ENCODE results near the gene KIAA0586. TPM values are rescaled to one million over a fixed set of nuclear protein-coding genes. Genes with fewer than 3 reads are reported as not detected.
A peak's percentile ranks its signal among the peaks of the same experiment; 100 is the strongest.
"Not testable (repeated sequence)": the region's sequence is repeated elsewhere in the genome, so short reads cannot be mapped to it uniquely, and the experiment has no call there.

KIAA0586 gene
- total and polyA plus RNA-seq, 2 experiments from 2014 or later = 8.3 to 18.9 TPM

DNA sequence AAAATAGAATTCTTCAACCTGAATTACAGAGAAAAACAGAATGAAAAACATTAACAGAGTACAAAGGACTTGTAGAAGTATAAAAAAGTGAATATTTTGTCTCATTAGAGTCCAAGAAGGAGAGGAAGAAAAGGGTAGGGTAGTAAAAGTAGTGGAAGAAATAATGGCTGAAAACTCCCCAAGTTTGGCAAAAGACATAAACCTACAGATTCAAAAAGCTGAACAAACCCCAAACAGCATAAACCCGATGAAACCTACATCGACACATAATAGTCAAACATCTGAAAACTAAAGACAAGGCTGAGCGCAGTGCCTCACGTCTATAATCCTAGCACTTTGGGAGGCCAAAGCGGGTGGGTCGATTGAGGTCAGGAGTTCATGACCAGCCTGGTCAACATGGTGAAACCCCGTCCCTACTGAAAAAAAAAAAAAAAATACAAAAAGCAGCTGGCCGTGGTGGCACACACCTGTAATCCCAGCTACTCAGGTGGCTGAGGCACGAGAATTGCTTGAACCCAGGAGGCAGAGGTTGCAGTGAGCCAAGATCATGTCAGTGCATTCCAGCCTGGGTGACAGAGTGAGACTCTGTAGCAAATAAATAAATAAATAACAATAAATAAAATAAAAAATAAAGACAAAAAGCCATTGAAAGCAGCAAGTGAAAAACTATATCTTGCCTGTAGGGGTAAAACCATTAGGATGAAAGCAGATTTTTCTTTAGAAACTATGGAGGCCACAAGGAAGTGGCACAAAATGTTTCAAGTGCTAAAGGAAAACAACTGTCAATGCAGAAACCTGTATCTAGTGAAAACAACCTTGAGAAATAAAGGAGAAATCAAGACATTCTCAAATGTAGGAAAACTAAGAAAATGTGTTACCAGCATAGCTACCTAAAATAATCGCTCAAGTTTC, 11.6 kb upstream of the KIAA0586 start:
- TF ChIP-seq, protein P1, sequence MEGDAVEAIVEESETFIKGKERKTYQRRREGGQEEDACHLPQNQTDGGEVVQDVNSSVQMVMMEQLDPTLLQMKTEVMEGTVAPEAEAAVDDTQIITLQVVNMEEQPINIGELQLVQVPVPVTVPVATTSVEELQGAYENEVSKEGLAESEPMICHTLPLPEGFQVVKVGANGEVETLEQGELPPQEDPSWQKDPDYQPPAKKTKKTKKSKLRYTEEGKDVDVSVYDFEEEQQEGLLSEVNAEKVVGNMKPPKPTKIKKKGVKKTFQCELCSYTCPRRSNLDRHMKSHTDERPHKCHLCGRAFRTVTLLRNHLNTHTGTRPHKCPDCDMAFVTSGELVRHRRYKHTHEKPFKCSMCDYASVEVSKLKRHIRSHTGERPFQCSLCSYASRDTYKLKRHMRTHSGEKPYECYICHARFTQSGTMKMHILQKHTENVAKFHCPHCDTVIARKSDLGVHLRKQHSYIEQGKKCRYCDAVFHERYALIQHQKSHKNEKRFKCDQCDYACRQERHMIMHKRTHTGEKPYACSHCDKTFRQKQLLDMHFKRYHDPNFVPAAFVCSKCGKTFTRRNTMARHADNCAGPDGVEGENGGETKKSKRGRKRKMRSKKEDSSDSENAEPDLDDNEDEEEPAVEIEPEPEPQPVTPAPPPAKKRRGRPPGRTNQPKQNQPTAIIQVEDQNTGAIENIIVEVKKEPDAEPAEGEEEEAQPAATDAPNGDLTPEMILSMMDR (IDR thresholded peaks at IDR 0.05; ENCODE audit: low read depth, low read length) = no peak
- Histone ChIP-seq H3K36me3 (peaks cover 17% of the 10 kb centered on the region), H3K27me3 (no peaks in the 10 kb centered on the region), H3K4me1 (ENCODE audit: low read depth) (peaks cover 3% of the 10 kb centered on the region), H3K9me3 (ENCODE audit: low read depth) (no peaks in the 10 kb centered on the region), H3K4me3 (no peak overlapping the region), H3K27ac (no peak overlapping the region)
- no peak for DNase-seq (ENCODE audit: low read depth in 1 of 2, low spot score in 1 of 2)

GRCh38 chr14:58416934-58417333, 10.6 kb upstream of the KIAA0586 start:
- not testable (repeated sequence) for H3K36me3 ChIP-seq; H3K4me1 ChIP-seq (ENCODE audit: low read depth); DNase-seq (ENCODE audit: low read depth in 1 of 2, low spot score in 1 of 2); H3K27me3 ChIP-seq; H3K4me3 ChIP-seq; H3K27ac ChIP-seq; H3K9me3 ChIP-seq (ENCODE audit: low read depth)

DNA sequence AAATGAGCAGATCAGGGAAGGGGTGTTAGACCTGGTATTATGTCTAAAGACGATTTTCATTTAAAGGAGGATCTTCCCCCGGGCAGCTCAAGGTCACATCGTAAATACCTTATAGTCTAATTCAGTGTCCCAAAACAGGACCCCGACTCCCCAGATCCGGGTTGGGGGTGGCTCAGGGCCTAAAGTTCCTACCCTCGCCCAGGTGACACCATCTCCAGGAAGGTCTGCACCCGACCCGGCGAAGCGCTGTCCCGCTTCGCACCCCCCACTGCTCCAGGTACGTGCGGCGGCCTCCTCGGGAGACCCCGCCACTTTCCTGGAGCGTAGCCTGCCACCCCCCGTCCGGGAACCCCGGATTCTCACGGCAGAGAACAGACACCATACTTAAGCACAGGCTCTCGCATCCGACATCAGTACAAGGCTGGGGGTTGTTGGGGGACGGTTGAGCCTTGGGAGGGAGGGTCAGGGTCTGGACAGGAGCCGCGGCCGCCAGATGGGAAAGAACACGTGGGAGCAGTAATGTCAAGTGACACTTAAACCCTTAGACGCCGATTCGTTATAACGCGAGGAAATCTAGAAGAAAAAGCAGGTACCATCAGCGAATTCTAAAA, 744 bp upstream of the KIAA0586 start:
- Histone ChIP-seq H3K27me3 (no peaks in the 10 kb centered on the region), H3K27ac (peak overlapping the region; percentile 93), H3K36me3 (peaks cover 12% of the 10 kb centered on the region), H3K9me3 (ENCODE audit: low read depth) (no peaks in the 10 kb centered on the region), H3K4me1 (ENCODE audit: low read depth) (peaks cover 9% of the 10 kb centered on the region), H3K4me3 (peak overlapping the region; percentile 77)
- peak; percentile 76 to 80 for DNase-seq (ENCODE audit: low read depth in 1 of 2, low spot score in 1 of 2)
- TF ChIP-seq, protein P1 (IDR thresholded peaks at IDR 0.05; ENCODE audit: low read depth, low read length) = no peak

GRCh38 chr14:58428118-58428683, 682 bp downstream of the KIAA0586 start:
- H3K27ac ChIP-seq = peak overlapping the region; percentile 93
- DNase-seq (ENCODE audit: low read depth in 1 of 2, low spot score in 1 of 2) = peak; percentile 26 to 61
- no peaks in the 10 kb centered on the region for H3K27me3 ChIP-seq

DNA sequence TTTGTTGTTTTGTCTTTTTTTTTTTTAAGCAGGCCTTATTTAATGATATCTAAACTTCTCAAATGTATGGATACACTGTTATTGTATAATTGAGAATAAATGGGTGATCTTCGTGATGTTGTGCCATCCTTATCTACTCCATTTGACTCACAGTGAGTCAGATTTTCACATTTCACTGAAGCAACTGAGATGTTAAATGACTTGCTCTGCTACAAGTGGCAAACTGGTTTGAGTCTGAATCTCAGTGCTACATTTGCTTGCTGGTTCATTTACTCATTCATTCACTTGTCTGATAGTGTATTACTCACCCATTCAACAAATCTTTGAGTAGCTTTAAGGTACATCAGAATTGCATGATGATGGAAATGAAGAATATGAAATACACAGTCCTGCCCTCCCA, 2.6 kb downstream of the KIAA0586 start:
- H3K36me3 ChIP-seq = peaks cover 29% of the 10 kb centered on the region
- no peaks in the 10 kb centered on the region for H3K27me3 ChIP-seq
- H3K9me3 ChIP-seq (ENCODE audit: low read depth) = no peaks in the 10 kb centered on the region
- no peak overlapping the region for H3K27ac ChIP-seq
- H3K4me1 ChIP-seq (ENCODE audit: low read depth) = peaks cover 9% of the 10 kb centered on the region
- TF ChIP-seq, protein P1 (IDR thresholded peaks at IDR 0.05; ENCODE audit: low read depth, low read length) = no peak
- H3K4me3 ChIP-seq = no peak overlapping the region
- DNase-seq (ENCODE audit: low read depth in 1 of 2, low spot score in 1 of 2) = peak in 1 of 2 donors; percentile 53

More at GRCh38 chr14:58428118-58428683, 682 bp downstream of the KIAA0586 start:
- H3K4me3 ChIP-seq = peak overlapping the region; percentile 77
- H3K9me3 ChIP-seq (ENCODE audit: low read depth) = no peaks in the 10 kb centered on the region
- H3K36me3 ChIP-seq = peaks cover 15% of the 10 kb centered on the region
- TF ChIP-seq, protein P1 (IDR thresholded peaks at IDR 0.05; ENCODE audit: low read depth, low read length) = no peak
- H3K4me1 ChIP-seq (ENCODE audit: low read depth) = peaks cover 9% of the 10 kb centered on the region

Measured in cardiac muscle cell (in vitro differentiated cells and primary cell).